H1 (cell line): ENCODE data around the gene SNED1. TPM values are rescaled to one million over a fixed set of nuclear protein-coding genes. Genes with fewer than 3 reads are reported as not detected.

ENCODE experiments used
- BRCA1 ChIP-seq: IDR thresholded peaks from 2 replicates; pipeline ENCODE4 v1.6.1; 2012; ENCODE audit warnings: low read depth, low read length, improper control_type of control experiment
- CBX5 ChIP-seq: fragments of 300-800, 300-1000 bp; sonication (generic); IDR thresholded peaks from 2 replicates; pipeline ENCODE4 v1.7.1; 2016; ENCODE audit warnings: antibody characterized with exemption, low read length, low read depth
- FOSL1 ChIP-seq: IDR thresholded peaks from 2 replicates; pipeline ENCODE4 v1.6.1; 2011; ENCODE audit warnings: mild to moderate bottlenecking, low read depth, low read length, moderate library complexity; ENCODE audit not compliant: insufficient read depth
- GABPA ChIP-seq: IDR thresholded peaks from 2 replicates; pipeline ENCODE4 v1.6.1; 2011; ENCODE audit warnings: mild to moderate bottlenecking, low read length, moderate library complexity, borderline replicate concordance; ENCODE audit not compliant: insufficient read depth
- HDAC2 ChIP-seq, 2 experiments: fragments of 300-600 bp in 1 of 2; sonication (generic) in 1 of 2; IDR thresholded peaks; 2 replicates each; pipeline ENCODE4 v1.6.1; 2011 to 2012; ENCODE audit warnings: low read depth in 2 of 2, low read length in 2 of 2, mild to moderate bottlenecking in 2 of 2, moderate library complexity in 2 of 2, borderline replicate concordance in 1 of 2, inconsistent platforms in 1 of 2
- NRF1 ChIP-seq: IDR thresholded peaks from 2 replicates; pipeline ENCODE4 v1.6.1; 2011; ENCODE audit warnings: mild to moderate bottlenecking, low read depth, low read length, improper control_type of control experiment
- SP2 ChIP-seq: IDR thresholded peaks from 2 replicates; pipeline ENCODE4 v1.6.1; 2012; ENCODE audit warnings: mild to moderate bottlenecking, low read length, inconsistent platforms
- SRF ChIP-seq: IDR thresholded peaks from 2 replicates; pipeline ENCODE4 v1.6.1; 2011; ENCODE audit warnings: mild to moderate bottlenecking, low read depth, low read length, moderate library complexity
- SUZ12 ChIP-seq: fragments of 200-600 bp; sonication (generic); IDR thresholded peaks from 2 replicates; pipeline ENCODE4 v1.6.1; 2012; ENCODE audit warnings: mild to moderate bottlenecking, inconsistent platforms, low read length, moderate library complexity, mixed read lengths
- TAF1 ChIP-seq: IDR thresholded peaks from 2 replicates; pipeline ENCODE4 v1.6.1; 2011; ENCODE audit warnings: mild to moderate bottlenecking, low read depth, low read length
- polyA plus RNA-seq, 7 experiments: library from polyadenylated mRNA; depleted of rRNA in 3 of 7; stranded (reverse) in 5 of 7; unstranded in 2 of 7; fragments of >200 nt in 5 of 7; fragments of 200-250 nt in 2 of 7; gene quantifications; 1 replicate in 5 of 7; 2 replicates in 1 of 7; 4 replicates in 1 of 7; pipeline versions ENCODE4 v1.2.1 to v1.2.3, GENCODE V29; 2011 to 2013; ENCODE audit warnings: missing spikeins in 2 of 7, mixed read lengths in 2 of 7
- total RNA-seq: library from RNA; stranded (reverse); fragmentation: NEBNext Ultra II Directional; extraction: Animal tissue kit (Norgen Biotek cat#: 25700); gene quantifications from 2 replicates; pipeline ENCODE4 v1.2.1, GENCODE V29; 2021

The SNED1 gene
- total and polyA plus RNA-seq, 2 of the 8 experiments (the other 6 are each of a cell fraction or from before 2014, with no cell fraction given) = 1.9 TPM

DNA sequence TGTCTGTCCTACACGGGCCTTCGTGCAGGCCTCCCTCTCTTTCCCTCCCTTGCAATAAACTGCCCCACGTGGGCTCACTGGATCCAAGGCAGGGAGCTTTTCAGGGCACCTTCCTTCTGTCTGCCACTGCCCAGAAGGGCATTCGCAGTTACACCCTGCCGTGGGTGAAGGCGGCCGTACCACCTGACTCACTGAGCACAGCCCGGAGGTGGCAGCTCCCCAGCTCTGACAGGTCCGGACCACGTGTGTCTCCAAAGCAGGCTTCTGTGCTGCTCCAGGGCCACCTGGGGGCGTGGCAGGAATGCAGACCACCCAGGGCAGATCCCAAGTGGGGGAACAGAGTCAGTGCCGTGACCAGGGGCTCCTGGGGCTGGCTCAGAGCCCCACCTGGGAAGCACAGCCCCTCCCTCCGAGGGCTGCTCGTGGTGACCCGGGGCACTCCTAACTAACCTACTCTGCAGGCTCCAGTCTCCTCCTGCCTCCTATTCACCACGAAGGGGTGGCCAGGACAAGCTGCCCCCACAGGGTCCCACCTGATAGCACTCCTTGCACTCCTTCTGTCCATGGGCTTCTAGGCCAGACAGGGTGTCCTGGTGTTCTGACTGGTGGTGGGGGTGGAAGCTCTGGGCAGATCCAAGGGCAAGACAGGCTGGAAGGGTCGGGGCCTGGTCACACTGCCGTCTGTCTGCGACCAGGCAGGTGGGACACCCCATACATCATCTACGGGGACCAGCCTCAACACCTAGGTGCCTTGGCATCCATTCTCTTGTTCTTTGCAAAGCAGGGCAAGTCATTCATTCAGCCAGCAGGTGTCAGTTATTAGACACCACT, 9.7 kb downstream of the SNED1 start (continued):
- TF ChIP-seq HDAC2 (IDR thresholded peaks at IDR 0.05; ENCODE audit: borderline replicate concordance in 1 of 2, low read depth in 2 of 2, low read length in 2 of 2) = no peak
- TF ChIP-seq SRF = no peak
- no peak for TF ChIP-seq SP2
- TF ChIP-seq CBX5 = no peak
- TF ChIP-seq FOSL1 = no peak
- no peak for TF ChIP-seq GABPA
- TF ChIP-seq SUZ12 = no peak
- no peak for TF ChIP-seq TAF1
- TF ChIP-seq BRCA1 = no peak
- no peak for TF ChIP-seq NRF1
